Activated naive CD8-positive, alpha-beta T cell treated with anti-CD3 and anti-CD28 coated beads for 36 hours (primary cell): ENCODE data around the gene FAM221B. TPM values are rescaled to one million over a fixed set of nuclear protein-coding genes. Genes with fewer than 3 reads are reported as not detected.

Source experiments
- DNase-seq: peaks from one replicate; pipeline ENCODE4 v3.0.0; 2021
- H3K27ac Mint-ChIP-seq: one replicate; pipeline ENCODE4 v1.8.0; 2022; ENCODE audit warnings: mild to moderate bottlenecking, moderate library complexity, mixed read lengths
- H3K27me3 Mint-ChIP-seq: one replicate; pipeline ENCODE4 v1.8.0; 2022; ENCODE audit warnings: mild to moderate bottlenecking, mixed read lengths
- H3K36me3 Mint-ChIP-seq: one replicate; pipeline ENCODE4 v1.8.0; 2021; ENCODE audit warnings: mild to moderate bottlenecking, mixed read lengths
- H3K4me1 Mint-ChIP-seq: one replicate; pipeline ENCODE4 v1.8.0; 2021; ENCODE audit warnings: mixed read lengths
- H3K4me3 Mint-ChIP-seq: one replicate; pipeline ENCODE4 v1.8.0; 2022; ENCODE audit warnings: mild to moderate bottlenecking, moderate library complexity, mixed read lengths
- H3K9me3 Mint-ChIP-seq: one replicate; pipeline ENCODE4 v1.8.0; 2022; ENCODE audit warnings: mixed read lengths
- total RNA-seq, 2 experiments: library from RNA; stranded (reverse); gene quantifications; one replicate each; pipeline ENCODE4 v1.2.3, GENCODE V29; 2021

The FAM221B gene
- total RNA-seq, 2 experiments from 2014 or later, result not detected

GRCh38 chr9:35856882-35857281, 28.4 kb upstream of the FAM221B start:
- H3K36me3 Mint-ChIP-seq, result no peaks in the 10 kb centered on the region
- no peaks in the 10 kb centered on the region for H3K4me1 Mint-ChIP-seq
- H3K4me3 Mint-ChIP-seq, result no peak overlapping the region
- no peak overlapping the region for H3K27ac Mint-ChIP-seq
- DNase-seq, result no peak
- no peaks in the 10 kb centered on the region for H3K27me3 Mint-ChIP-seq
- H3K9me3 Mint-ChIP-seq, result no peaks in the 10 kb centered on the region

DNA sequence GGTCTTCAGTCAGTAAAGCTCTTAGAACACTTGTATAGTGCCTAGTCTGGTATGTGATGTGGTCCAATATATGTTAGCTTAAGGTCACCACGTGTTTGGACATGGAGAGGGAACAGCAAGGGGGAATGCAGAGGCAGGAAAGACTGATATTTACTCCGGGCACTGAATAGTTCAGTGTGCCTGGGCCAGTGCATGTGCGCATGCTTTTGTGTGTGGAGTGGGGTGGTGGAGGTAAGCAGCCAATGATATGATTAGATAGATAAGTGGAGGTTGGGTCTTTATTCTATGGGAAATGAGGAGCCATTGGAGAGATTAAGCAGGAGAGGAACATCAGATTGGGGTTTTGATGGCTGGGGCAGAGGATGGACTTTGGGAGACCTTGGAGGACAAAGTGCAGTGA, 27.7 kb upstream of the FAM221B start:
- H3K4me3 Mint-ChIP-seq, result no peak overlapping the region
- H3K27ac Mint-ChIP-seq, result no peak overlapping the region
- no peaks in the 10 kb centered on the region for H3K4me1 Mint-ChIP-seq
- H3K27me3 Mint-ChIP-seq, result no peaks in the 10 kb centered on the region
- H3K9me3 Mint-ChIP-seq, result no peaks in the 10 kb centered on the region
- H3K36me3 Mint-ChIP-seq, result no peaks in the 10 kb centered on the region
- DNase-seq, result no peak

GRCh38 chr9:35854091-35854762, 25.7 kb upstream of the FAM221B start:
- no peaks in the 10 kb centered on the region for H3K36me3 Mint-ChIP-seq
- no peak overlapping the region for H3K27ac Mint-ChIP-seq
- no peak for DNase-seq
- H3K9me3 Mint-ChIP-seq, result no peaks in the 10 kb centered on the region
- no peaks in the 10 kb centered on the region for H3K4me1 Mint-ChIP-seq
- no peaks in the 10 kb centered on the region for H3K27me3 Mint-ChIP-seq
- no peak overlapping the region for H3K4me3 Mint-ChIP-seq

GRCh38 chr9:35852876-35853865, 24.6 kb upstream of the FAM221B start:
- Mint-ChIP-seq H3K27me3 (no peaks in the 10 kb centered on the region), H3K9me3 (no peaks in the 10 kb centered on the region), H3K36me3 (no peaks in the 10 kb centered on the region), H3K4me3 (no peak overlapping the region), H3K4me1 (peaks cover 3% of the 10 kb centered on the region), H3K27ac (no peak overlapping the region)
- no peak for DNase-seq

DNA sequence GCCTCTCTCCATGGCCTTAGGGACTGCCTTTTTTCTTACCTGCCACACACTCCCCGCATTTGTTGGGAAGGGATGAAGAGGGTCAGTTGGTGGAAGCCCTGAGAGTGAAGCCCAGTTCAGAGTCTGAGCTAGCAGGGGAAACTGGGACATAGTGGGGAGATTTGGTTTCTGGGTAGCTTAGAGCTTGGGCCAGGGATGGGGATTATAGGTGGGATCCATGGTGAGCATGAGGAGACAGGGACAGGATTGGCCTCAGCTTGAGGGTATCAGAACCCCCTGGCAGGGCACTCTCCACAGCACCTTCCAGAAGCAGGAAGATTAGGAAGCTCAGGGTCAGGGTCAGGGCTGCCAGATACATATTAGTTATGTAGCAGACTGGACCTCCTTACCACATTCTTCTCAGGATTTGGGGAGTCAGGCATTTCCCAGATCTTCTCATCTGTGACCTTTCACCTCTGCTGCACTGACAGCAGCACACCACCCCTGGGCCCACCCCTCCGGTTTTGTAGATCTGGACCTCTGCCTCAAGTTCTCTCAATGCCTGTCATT, 23.8 kb upstream of the FAM221B start:
- no peaks in the 10 kb centered on the region for H3K36me3 Mint-ChIP-seq
- no peak overlapping the region for H3K4me3 Mint-ChIP-seq
- no peak overlapping the region for H3K27ac Mint-ChIP-seq
- H3K9me3 Mint-ChIP-seq, result no peaks in the 10 kb centered on the region
- DNase-seq, result no peak
- H3K27me3 Mint-ChIP-seq, result no peaks in the 10 kb centered on the region
- H3K4me1 Mint-ChIP-seq, result peaks cover 10% of the 10 kb centered on the region

GRCh38 chr9:35847792-35848572, 19.4 kb upstream of the FAM221B start:
- H3K4me1 Mint-ChIP-seq, result peaks cover 28% of the 10 kb centered on the region
- no peaks in the 10 kb centered on the region for H3K9me3 Mint-ChIP-seq
- H3K36me3 Mint-ChIP-seq, result no peaks in the 10 kb centered on the region
- H3K4me3 Mint-ChIP-seq, result no peak overlapping the region
- no peaks in the 10 kb centered on the region for H3K27me3 Mint-ChIP-seq
- peak; percentile 45 for DNase-seq
- H3K27ac Mint-ChIP-seq, result no peak overlapping the region

DNA sequence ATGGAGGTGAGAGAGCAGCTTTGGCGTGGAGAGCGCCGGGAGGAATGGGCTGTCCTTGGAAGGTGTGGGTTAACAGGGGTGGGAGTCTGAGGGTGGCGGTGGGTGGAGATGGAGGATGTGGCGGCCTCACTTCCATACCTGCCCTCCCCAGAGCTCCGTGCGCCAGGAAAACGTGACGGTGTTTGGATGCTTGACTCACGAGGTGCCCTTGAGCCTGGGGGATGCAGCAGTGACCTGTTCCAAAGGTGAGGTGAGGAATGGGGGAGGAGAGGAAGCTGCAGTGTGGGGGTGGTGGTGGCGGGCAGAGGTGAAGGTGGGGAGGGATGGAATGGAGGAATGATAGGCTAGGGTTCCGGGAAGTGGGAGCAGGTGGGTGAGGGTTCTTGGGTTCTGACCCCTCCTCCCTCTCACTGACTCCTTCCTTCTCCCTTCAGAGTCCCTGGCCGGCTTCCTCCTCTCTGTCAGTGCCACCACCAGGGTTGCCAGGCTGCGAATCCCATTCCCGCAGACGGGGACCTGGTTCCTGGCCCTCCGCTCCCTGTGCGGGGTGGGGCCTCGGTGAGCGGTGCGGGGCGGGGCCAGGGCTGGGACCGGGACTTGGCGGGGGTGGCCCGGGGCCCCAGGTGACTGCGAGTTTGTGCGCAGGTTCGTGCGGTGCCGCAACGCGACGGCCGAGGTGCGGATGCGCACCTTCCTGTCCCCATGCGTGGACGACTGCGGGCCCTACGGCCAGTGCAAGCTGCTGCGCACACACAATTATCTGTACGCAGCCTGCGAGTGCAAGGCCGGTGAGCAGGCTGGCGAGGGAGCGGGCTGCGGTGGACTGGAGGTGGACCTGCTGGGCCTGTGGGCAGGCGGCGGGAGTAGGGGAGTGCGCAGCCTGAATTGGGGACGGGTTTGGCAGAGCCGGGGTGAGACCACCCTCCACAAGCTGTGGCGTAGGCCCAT, 17.6 kb upstream of the FAM221B start:
- peak overlapping the region; percentile 55 for H3K27ac Mint-ChIP-seq
- no peaks in the 10 kb centered on the region for H3K27me3 Mint-ChIP-seq
- DNase-seq, result no peak
- no peaks in the 10 kb centered on the region for H3K36me3 Mint-ChIP-seq
- H3K4me3 Mint-ChIP-seq, result no peak overlapping the region
- peaks cover 28% of the 10 kb centered on the region for H3K4me1 Mint-ChIP-seq
- no peaks in the 10 kb centered on the region for H3K9me3 Mint-ChIP-seq

DNA sequence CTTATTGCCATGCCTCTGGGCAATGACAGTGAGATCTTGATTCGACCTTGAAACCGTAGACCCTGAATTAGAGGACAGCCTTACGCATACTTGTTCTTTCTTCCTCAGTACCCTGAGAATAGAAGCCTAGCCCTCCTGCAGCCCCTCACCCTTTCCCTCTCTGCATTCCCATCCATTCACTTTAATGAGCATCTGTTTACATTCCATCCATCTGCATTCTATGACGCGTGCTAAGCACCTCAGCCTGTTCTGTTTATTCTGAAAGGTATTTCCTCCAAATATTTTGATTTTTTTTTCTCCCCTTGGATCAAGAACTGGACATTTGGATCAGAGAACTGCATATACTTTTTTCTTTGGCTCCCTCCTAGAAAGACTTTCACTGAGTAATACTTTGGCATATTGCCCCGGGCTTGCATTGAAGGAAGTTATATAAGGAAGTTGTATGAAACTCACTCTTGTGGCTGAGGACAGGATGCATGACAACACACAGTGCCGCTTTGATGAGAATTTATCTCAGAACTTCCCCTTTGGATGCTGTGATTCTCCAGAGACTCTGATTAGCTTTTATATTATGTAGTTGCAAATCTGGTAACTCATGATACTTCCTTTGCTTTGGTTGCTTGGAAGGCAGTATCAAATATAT, 16.2 kb upstream of the FAM221B start:
- no peak overlapping the region for H3K27ac Mint-ChIP-seq
- H3K4me3 Mint-ChIP-seq, result no peak overlapping the region
- peaks cover 28% of the 10 kb centered on the region for H3K4me1 Mint-ChIP-seq
- H3K36me3 Mint-ChIP-seq, result no peaks in the 10 kb centered on the region
- no peak for DNase-seq
- H3K9me3 Mint-ChIP-seq, result no peaks in the 10 kb centered on the region
- no peaks in the 10 kb centered on the region for H3K27me3 Mint-ChIP-seq

DNA sequence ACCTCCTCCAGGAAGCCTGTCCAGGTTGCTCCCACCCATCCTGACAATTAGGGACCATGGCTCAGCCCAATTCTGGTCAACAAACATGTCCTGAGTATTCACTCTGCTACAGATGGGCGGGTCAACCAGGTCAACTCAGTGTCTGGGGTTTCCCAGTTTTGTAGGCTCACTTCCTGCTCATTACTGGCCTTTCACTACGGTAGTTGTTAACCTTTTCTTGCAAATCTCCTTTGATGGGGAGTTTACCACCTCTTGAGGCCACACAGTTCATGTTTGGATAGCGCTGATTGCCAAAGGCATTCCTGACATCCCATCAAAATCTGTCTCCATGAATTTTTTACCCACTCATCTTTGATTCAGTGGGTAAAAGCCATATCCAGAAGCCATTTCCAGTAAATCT, 14.3 kb upstream of the FAM221B start:
- no peak overlapping the region for H3K4me3 Mint-ChIP-seq
- no peaks in the 10 kb centered on the region for H3K27me3 Mint-ChIP-seq
- H3K27ac Mint-ChIP-seq, result no peak overlapping the region
- H3K9me3 Mint-ChIP-seq, result no peaks in the 10 kb centered on the region
- peaks cover 21% of the 10 kb centered on the region for H3K4me1 Mint-ChIP-seq
- DNase-seq, result no peak
- no peaks in the 10 kb centered on the region for H3K36me3 Mint-ChIP-seq

GRCh38 chr9:35842020-35842745, 13.7 kb upstream of the FAM221B start:
- no peak overlapping the region for H3K4me3 Mint-ChIP-seq
- no peaks in the 10 kb centered on the region for H3K27me3 Mint-ChIP-seq
- H3K4me1 Mint-ChIP-seq, result peaks cover 18% of the 10 kb centered on the region
- H3K27ac Mint-ChIP-seq, result no peak overlapping the region
- no peak for DNase-seq
- H3K36me3 Mint-ChIP-seq, result no peaks in the 10 kb centered on the region
- H3K9me3 Mint-ChIP-seq, result no peaks in the 10 kb centered on the region

- Mint-ChIP-seq H3K36me3 (no peaks in the 10 kb centered on the region), H3K4me1 (peaks cover 18% of the 10 kb centered on the region)
Measured at GRCh38 chr9:35841645-35841900, 13.0 kb upstream of the FAM221B start.

DNA sequence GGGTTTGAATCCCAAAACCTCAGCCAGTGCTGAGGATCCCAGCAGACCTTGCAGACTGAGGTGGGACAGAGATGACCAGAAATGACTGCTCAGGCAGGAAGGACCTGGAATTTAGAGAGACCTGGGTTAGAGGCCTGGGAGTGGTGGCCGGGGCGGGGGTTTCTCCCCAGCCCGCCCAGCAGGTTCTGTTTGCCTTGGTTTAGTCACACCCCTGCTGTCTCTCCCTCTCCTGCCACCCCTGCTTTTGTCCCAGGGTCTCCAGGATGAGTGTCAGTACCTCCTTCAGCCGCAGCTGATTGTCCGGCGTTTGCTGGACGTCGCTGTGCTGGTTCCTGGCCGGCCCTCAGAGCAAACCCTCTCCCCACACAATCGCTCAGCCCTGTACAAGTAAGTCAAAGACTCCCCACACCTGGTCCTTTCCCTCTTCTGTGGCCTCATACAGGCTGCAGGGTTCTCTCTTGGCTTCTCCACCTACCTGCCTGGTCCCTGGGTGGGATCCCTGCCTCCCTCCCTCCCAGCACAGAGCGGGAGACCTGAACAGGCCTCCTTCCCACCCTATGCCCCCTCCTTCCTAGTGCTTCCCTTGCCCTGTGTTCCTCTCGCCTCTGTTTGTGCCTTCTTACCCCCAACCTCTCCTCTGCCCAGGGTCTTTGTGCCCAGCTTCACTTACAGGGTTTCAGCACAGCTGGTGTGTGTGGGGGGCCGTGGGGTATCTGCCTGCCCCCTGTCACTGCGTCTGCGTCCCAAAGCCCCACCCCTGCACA, 12.5 kb upstream of the FAM221B start:
- H3K4me3 Mint-ChIP-seq, result no peak overlapping the region
- H3K4me1 Mint-ChIP-seq, result peaks cover 18% of the 10 kb centered on the region
- no peaks in the 10 kb centered on the region for H3K9me3 Mint-ChIP-seq
- no peaks in the 10 kb centered on the region for H3K27me3 Mint-ChIP-seq
- DNase-seq, result no peak
- H3K36me3 Mint-ChIP-seq, result no peaks in the 10 kb centered on the region
- H3K27ac Mint-ChIP-seq, result no peak overlapping the region

More at GRCh38 chr9:35841645-35841900, 13.0 kb upstream of the FAM221B start:
- no peaks in the 10 kb centered on the region for H3K9me3 Mint-ChIP-seq
- H3K4me3 Mint-ChIP-seq, result no peak overlapping the region
- no peaks in the 10 kb centered on the region for H3K27me3 Mint-ChIP-seq
- H3K27ac Mint-ChIP-seq, result no peak overlapping the region
- no peak for DNase-seq

- DNase-seq, result no peak
- Mint-ChIP-seq H3K27me3 (no peaks in the 10 kb centered on the region), H3K27ac (no peak overlapping the region), H3K9me3 (no peaks in the 10 kb centered on the region), H3K4me1 (peaks cover 7% of the 10 kb centered on the region), H3K4me3 (no peak overlapping the region), H3K36me3 (no peaks in the 10 kb centered on the region)
Measured at GRCh38 chr9:35839926-35840325, 11.4 kb upstream of the FAM221B start.
